DOHH2 (cell line): ENCODE data around the gene PTPRK.

Source experiments
- H3F3A ChIP-seq: fragments of 200-600 bp; sonication (generic), shearing (Covaris generic); 2 replicates; pipeline ENCODE4 v1.6.0; 2016; ENCODE audit warnings: antibody characterized with exemption, mild to moderate bottlenecking; ENCODE audit not compliant: control insufficient read depth, insufficient read depth
- H3K27ac ChIP-seq: fragments of 200-600 bp; sonication (generic); 2 replicates; pipeline ENCODE4 v1.5.1; 2014; ENCODE audit warnings: low read depth, mild to moderate bottlenecking, low read length, moderate library complexity
- H3K27me3 ChIP-seq: fragments of 200-600 bp; sonication (generic); 2 replicates; pipeline ENCODE4 v1.6.1; 2014; ENCODE audit warnings: mild to moderate bottlenecking, low read length, mixed read lengths; ENCODE audit not compliant: control insufficient read depth
- H3K36me3 ChIP-seq: fragments of 200-600 bp; sonication (generic); 2 replicates; pipeline ENCODE4 v1.6.1; 2014; ENCODE audit warnings: mild to moderate bottlenecking, low read length, moderate library complexity, mixed read lengths; ENCODE audit not compliant: control insufficient read depth
- H3K4me1 ChIP-seq: fragments of 200-600 bp; sonication (generic); 2 replicates; pipeline ENCODE4 v1.6.1; 2014; ENCODE audit warnings: mild to moderate bottlenecking, low read length, mixed read lengths; ENCODE audit not compliant: control insufficient read depth
- H3K4me2 ChIP-seq: fragments of 200-600 bp; sonication (generic); 2 replicates; pipeline ENCODE4 v1.6.0; 2014; ENCODE audit warnings: mild to moderate bottlenecking, low read length, moderate library complexity
- H3K4me3 ChIP-seq: fragments of 200-600 bp; sonication (generic); 2 replicates; pipeline ENCODE4 v1.5.1; 2014; ENCODE audit warnings: mild to moderate bottlenecking, low read length, mixed read lengths
- H3K79me2 ChIP-seq: fragments of 200-600 bp; sonication (generic); 2 replicates; pipeline ENCODE4 v1.6.1; 2014; ENCODE audit warnings: mild to moderate bottlenecking, low read length, mixed read lengths; ENCODE audit not compliant: control insufficient read depth
- H3K9me2 ChIP-seq: fragments of 200-600 bp; sonication (generic); replicated peaks from 2 replicates; pipeline ENCODE4 v1.6.1; 2014; ENCODE audit warnings: mild to moderate bottlenecking, low read length, mixed read lengths; ENCODE audit not compliant: control insufficient read depth
- H3K9me3 ChIP-seq: fragments of 200-600 bp; sonication (generic); 2 replicates; pipeline ENCODE4 v1.6.1; 2014; ENCODE audit warnings: antibody characterized with exemption, low read length, mixed read lengths; ENCODE audit not compliant: control insufficient read depth, insufficient read depth
- H4K20me1 ChIP-seq: fragments of 200-600 bp; sonication (generic); 2 replicates; pipeline ENCODE4 v1.6.0; 2014; ENCODE audit warnings: low read depth, mild to moderate bottlenecking, antibody characterized with exemption, low read length, moderate library complexity; ENCODE audit not compliant: control insufficient read depth, insufficient read depth
- EZH2phosphoT487 ChIP-seq: fragments of 200-600 bp; sonication (generic); IDR thresholded peaks from 2 replicates; pipeline ENCODE4 v1.6.1; 2017; ENCODE audit warnings: borderline replicate concordance, mild to moderate bottlenecking, antibody characterized with exemption, low read length, moderate library complexity, mixed read lengths
- TF ChIP-seq, protein P1 (sequence below): fragments of 200-600 bp; sonication (generic); IDR thresholded peaks from one replicate; pipeline ENCODE4 v1.5.1; 2014; ENCODE audit warnings: antibody characterized with exemption, mild to moderate bottlenecking, low read depth, low read length; ENCODE audit not compliant: poor library complexity, severe bottlenecking

The PTPRK gene

GRCh38 chr6:127946388-127946787, 574.0 kb downstream of the PTPRK start:
- H3K9me3 ChIP-seq, result no peaks in the 10 kb centered on the region
- no peaks in the 10 kb centered on the region for H3K27me3 ChIP-seq
- TF ChIP-seq, protein P1, sequence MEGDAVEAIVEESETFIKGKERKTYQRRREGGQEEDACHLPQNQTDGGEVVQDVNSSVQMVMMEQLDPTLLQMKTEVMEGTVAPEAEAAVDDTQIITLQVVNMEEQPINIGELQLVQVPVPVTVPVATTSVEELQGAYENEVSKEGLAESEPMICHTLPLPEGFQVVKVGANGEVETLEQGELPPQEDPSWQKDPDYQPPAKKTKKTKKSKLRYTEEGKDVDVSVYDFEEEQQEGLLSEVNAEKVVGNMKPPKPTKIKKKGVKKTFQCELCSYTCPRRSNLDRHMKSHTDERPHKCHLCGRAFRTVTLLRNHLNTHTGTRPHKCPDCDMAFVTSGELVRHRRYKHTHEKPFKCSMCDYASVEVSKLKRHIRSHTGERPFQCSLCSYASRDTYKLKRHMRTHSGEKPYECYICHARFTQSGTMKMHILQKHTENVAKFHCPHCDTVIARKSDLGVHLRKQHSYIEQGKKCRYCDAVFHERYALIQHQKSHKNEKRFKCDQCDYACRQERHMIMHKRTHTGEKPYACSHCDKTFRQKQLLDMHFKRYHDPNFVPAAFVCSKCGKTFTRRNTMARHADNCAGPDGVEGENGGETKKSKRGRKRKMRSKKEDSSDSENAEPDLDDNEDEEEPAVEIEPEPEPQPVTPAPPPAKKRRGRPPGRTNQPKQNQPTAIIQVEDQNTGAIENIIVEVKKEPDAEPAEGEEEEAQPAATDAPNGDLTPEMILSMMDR, result no peak
- no peak for TF ChIP-seq EZH2phosphoT487
- no peaks in the 10 kb centered on the region for H3K36me3 ChIP-seq
- H4K20me1 ChIP-seq, result no peaks in the 10 kb centered on the region
- H3K27ac ChIP-seq, result no peak overlapping the region
- no peaks in the 10 kb centered on the region for H3F3A ChIP-seq
- no peaks in the 10 kb centered on the region for H3K9me2 ChIP-seq
- H3K79me2 ChIP-seq, result no peaks in the 10 kb centered on the region
- H3K4me1 ChIP-seq, result no peaks in the 10 kb centered on the region
- H3K4me2 ChIP-seq, result no peak overlapping the region
- H3K4me3 ChIP-seq, result no peak overlapping the region

DNA sequence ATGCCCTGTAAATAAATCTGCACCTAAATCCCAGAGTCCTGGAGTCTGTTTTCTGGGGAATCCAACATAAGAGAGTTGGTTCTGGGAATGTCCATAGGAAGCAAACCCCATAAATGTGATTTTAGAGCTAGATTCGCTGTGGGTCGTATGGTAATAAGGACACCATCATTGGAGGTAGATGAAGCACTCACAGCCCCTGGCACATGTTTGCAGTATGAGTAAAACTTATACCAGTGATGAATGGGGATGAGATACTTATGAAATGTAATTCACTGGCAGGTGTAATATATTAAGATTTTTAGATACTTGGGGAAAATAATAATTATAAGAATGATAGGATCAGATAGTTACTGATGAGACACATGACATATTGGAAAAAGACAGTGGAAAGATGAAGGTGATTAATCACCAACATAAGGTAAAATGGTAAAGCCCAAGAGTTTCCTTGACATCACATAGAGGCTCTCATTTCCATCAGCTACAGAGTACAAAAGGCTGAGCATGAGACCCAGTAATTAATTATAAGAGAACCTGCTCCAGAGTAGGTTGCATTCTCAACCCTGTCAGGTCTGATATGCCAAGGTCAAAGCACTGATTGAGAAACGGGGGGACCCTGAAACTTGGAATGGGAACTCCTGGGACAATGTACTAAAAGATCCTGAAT, 574.8 kb downstream of the PTPRK start:
- H3K9me3 ChIP-seq, result no peaks in the 10 kb centered on the region
- no peaks in the 10 kb centered on the region for H4K20me1 ChIP-seq
- H3K27me3 ChIP-seq, result no peaks in the 10 kb centered on the region
- no peak overlapping the region for H3K27ac ChIP-seq
- H3K4me2 ChIP-seq, result no peak overlapping the region
- no peak overlapping the region for H3K4me3 ChIP-seq
- no peaks in the 10 kb centered on the region for H3K4me1 ChIP-seq
- H3K79me2 ChIP-seq, result no peaks in the 10 kb centered on the region
- no peaks in the 10 kb centered on the region for H3K36me3 ChIP-seq
- no peaks in the 10 kb centered on the region for H3K9me2 ChIP-seq
- TF ChIP-seq, protein P1, result no peak
- no peak for TF ChIP-seq EZH2phosphoT487
- no peaks in the 10 kb centered on the region for H3F3A ChIP-seq

DNA sequence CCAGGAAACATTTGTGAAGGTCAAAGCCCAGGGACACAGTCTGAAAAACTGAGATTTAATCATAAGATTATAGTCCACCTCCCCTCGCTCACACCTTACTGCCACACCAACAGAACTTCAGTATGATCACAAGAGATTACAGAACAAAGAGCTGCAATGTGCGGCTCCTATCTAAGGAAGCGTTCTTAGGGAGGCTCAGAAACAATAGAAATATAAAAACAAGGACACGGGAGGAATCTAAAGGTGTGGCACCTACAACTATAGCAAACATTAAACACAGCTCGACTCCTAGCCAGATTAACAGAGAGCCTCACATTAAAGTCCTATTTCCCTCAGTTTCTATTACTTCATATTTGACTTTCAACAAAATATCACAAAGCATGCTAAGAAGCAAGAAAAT, 579.2 kb downstream of the PTPRK start:
- TF ChIP-seq, protein P1, result no peak
- TF ChIP-seq EZH2phosphoT487, result no peak
- no peaks in the 10 kb centered on the region for H4K20me1 ChIP-seq
- no peaks in the 10 kb centered on the region for H3K9me2 ChIP-seq
- no peaks in the 10 kb centered on the region for H3K27me3 ChIP-seq
- no peak overlapping the region for H3K27ac ChIP-seq
- no peaks in the 10 kb centered on the region for H3K79me2 ChIP-seq
- no peaks in the 10 kb centered on the region for H3F3A ChIP-seq
- no peaks in the 10 kb centered on the region for H3K9me3 ChIP-seq
- H3K36me3 ChIP-seq, result no peaks in the 10 kb centered on the region
- no peak overlapping the region for H3K4me3 ChIP-seq
- H3K4me2 ChIP-seq, result no peak overlapping the region
- no peaks in the 10 kb centered on the region for H3K4me1 ChIP-seq
